Skeletal muscle tissue (tissue), 4 donors: ENCODE measurements around the gene OVCA2. TPM values are rescaled to one million over a fixed set of nuclear protein-coding genes. Genes with fewer than 3 reads are reported as not detected.

ENCODE experiments used
- H3K27ac ChIP-seq: one replicate; pipeline ENCODE4 v1.7.0; 2013; ENCODE audit warnings: mild to moderate bottlenecking, low read depth, low read length, inconsistent platforms
- H3K27me3 ChIP-seq, 3 donors: one replicate each; pipeline ENCODE4 v1.7.0; 2013; ENCODE audit warnings: low read length in 3 of 3; ENCODE audit not compliant: control insufficient read depth in 3 of 3, insufficient read depth in 3 of 3
- H3K36me3 ChIP-seq, 3 donors: one replicate each; pipeline ENCODE4 v1.7.0; 2013; ENCODE audit warnings: low read length in 3 of 3; ENCODE audit not compliant: control insufficient read depth in 3 of 3, insufficient read depth in 3 of 3
- H3K4me1 ChIP-seq, 3 donors: one replicate each; pipeline ENCODE4 v1.7.0; 2013; ENCODE audit warnings: low read length in 3 of 3, mild to moderate bottlenecking in 3 of 3; ENCODE audit not compliant: control insufficient read depth in 3 of 3, insufficient read depth in 3 of 3
- H3K4me3 ChIP-seq, 3 donors: one replicate each; pipeline ENCODE4 v1.7.0; 2013; ENCODE audit warnings: low read length in 3 of 3
- H3K9ac ChIP-seq, 3 donors: one replicate each; pipeline ENCODE4 v1.7.0; 2013; ENCODE audit warnings: low read length in 3 of 3, mild to moderate bottlenecking in 3 of 3, moderate library complexity in 2 of 3, low read depth in 1 of 3
- H3K9me3 ChIP-seq, 3 donors: one replicate each; pipeline ENCODE4 v1.7.0; 2013; ENCODE audit warnings: low read length in 3 of 3; ENCODE audit not compliant: control insufficient read depth in 3 of 3
- total RNA-seq: library from RNA; depleted of rRNA; stranded (reverse); fragments of >200 nt; gene quantifications from one replicate; pipeline ENCODE4 v1.2.3, GENCODE V29; 2014
- donor health status: Osteomylitis.

OVCA2 gene
- total RNA-seq, 1 donor from 2014 or later: 24.0 TPM

GRCh38 chr17:1999557-2000251, 42.1 kb upstream of the OVCA2 start:
- Histone ChIP-seq H3K36me3 (no peaks in the 10 kb centered on the region), H3K27me3 (no peaks in the 10 kb centered on the region), H3K4me1 (peaks cover 32 to 60% (median 43%) of the 10 kb centered on the region in 3 donors), H3K27ac (peak overlapping the region; percentile 89), H3K4me3 (peak overlapping the region; percentile 60 to 69 (median 66)), H3K9me3 (no peaks in the 10 kb centered on the region), H3K9ac (peak overlapping the region; percentile 73 to 89 (median 81))

GRCh38 chr17:2002767-2003329, 39.0 kb upstream of the OVCA2 start:
- no peaks in the 10 kb centered on the region for H3K36me3 ChIP-seq
- peak overlapping the region; percentile 76 for H3K27ac ChIP-seq
- no peaks in the 10 kb centered on the region for H3K9me3 ChIP-seq
- H3K27me3 ChIP-seq: no peaks in the 10 kb centered on the region
- no peak overlapping the region for H3K4me3 ChIP-seq
- H3K9ac ChIP-seq: peak overlapping the region in 2 of 3 donors; percentile 53 to 69
- H3K4me1 ChIP-seq: peaks cover 36 to 55% (median 45%) of the 10 kb centered on the region in 3 donors

- H3K4me3 ChIP-seq: no peak overlapping the region
- peaks cover 36 to 55% (median 45%) of the 10 kb centered on the region in 3 donors for H3K4me1 ChIP-seq
- H3K27ac ChIP-seq: peak overlapping the region; percentile 76
- no peaks in the 10 kb centered on the region for H3K27me3 ChIP-seq
- H3K36me3 ChIP-seq: no peaks in the 10 kb centered on the region
- H3K9me3 ChIP-seq: no peaks in the 10 kb centered on the region
- peak overlapping the region; percentile 1 to 69 (median 53) for H3K9ac ChIP-seq
Measured at GRCh38 chr17:2003525-2003924, 38.3 kb upstream of the OVCA2 start.

GRCh38 chr17:2004435-2004952, 37.3 kb upstream of the OVCA2 start:
- Histone ChIP-seq H3K4me1 (peaks cover 32 to 47% (median 38%) of the 10 kb centered on the region in 3 donors), H3K27me3 (no peaks in the 10 kb centered on the region), H3K9ac (peak overlapping the region in 1 of 3 donors; percentile 68), H3K4me3 (peak overlapping the region in 1 of 3 donors; percentile 6), H3K27ac (peak overlapping the region; percentile 25), H3K9me3 (no peaks in the 10 kb centered on the region), H3K36me3 (no peaks in the 10 kb centered on the region)

- Histone ChIP-seq H3K27ac (no peak overlapping the region), H3K4me1 (peaks cover 26 to 38% (median 26%) of the 10 kb centered on the region in 3 donors), H3K36me3 (no peaks in the 10 kb centered on the region), H3K9ac (no peak overlapping the region), H3K9me3 (no peaks in the 10 kb centered on the region), H3K4me3 (no peak overlapping the region), H3K27me3 (no peaks in the 10 kb centered on the region)
Measured at GRCh38 chr17:2008332-2009126, 33.3 kb upstream of the OVCA2 start.

GRCh38 chr17:2009737-2010136, 32.1 kb upstream of the OVCA2 start:
- no peaks in the 10 kb centered on the region for H3K36me3 ChIP-seq
- no peak overlapping the region for H3K27ac ChIP-seq
- H3K4me3 ChIP-seq: no peak overlapping the region
- H3K9ac ChIP-seq: no peak overlapping the region
- no peaks in the 10 kb centered on the region for H3K9me3 ChIP-seq
- H3K27me3 ChIP-seq: no peaks in the 10 kb centered on the region
- H3K4me1 ChIP-seq: peaks cover 19 to 31% (median 21%) of the 10 kb centered on the region in 3 donors

GRCh38 chr17:2011411-2012371, 30.1 kb upstream of the OVCA2 start:
- Histone ChIP-seq H3K27ac (peak overlapping the region; percentile 32), H3K4me3 (peak overlapping the region; percentile 17 to 56 (median 42)), H3K4me1 (peaks cover 13 to 29% (median 14%) of the 10 kb centered on the region in 3 donors), H3K9ac (peak overlapping the region; percentile 35 to 66 (median 65)), H3K27me3 (no peaks in the 10 kb centered on the region), H3K36me3 (no peaks in the 10 kb centered on the region), H3K9me3 (no peaks in the 10 kb centered on the region)

- H3K27ac ChIP-seq: peak overlapping the region; percentile 32
Measured at GRCh38 chr17:2012499-2012898, 29.3 kb upstream of the OVCA2 start.

More at GRCh38 chr17:2012499-2012898, 29.3 kb upstream of the OVCA2 start:
- Histone ChIP-seq H3K9me3 (no peaks in the 10 kb centered on the region), H3K4me3 (peak overlapping the region in 2 of 3 donors; percentile 17 to 42), H3K4me1 (peaks cover 17 to 33% (median 20%) of the 10 kb centered on the region in 3 donors), H3K27me3 (no peaks in the 10 kb centered on the region), H3K36me3 (no peaks in the 10 kb centered on the region), H3K9ac (no peak overlapping the region)
